IMR-90 (cell line): ENCODE measurements around the gene OR51E2. TPM values are rescaled to one million over a fixed set of nuclear protein-coding genes. Genes with fewer than 3 reads are reported as not detected.

ENCODE experiments used
- ATAC-seq: fragments of 200-7000 bp; cut with Tn5 transposase; 2 replicates; pipeline ENCODE4 v1.9.1; 2020; ENCODE audit warnings: low read depth, mild to moderate bottlenecking, moderate library complexity
- BruUV-seq: library from RNA; stranded (reverse); fragments of 400-500 nt; replicated peaks from 2 replicates; lab custom pipeline; 2021; lab: Mats Ljungman, UMichigan
- CTCF ChIA-PET: fragments of 300-600 bp; formaldehyde crosslinking; extraction: SDS; loops from one replicate; lab custom pipeline; 2021; ENCODE audit warnings: antibody characterized with exemption; lab: Yijun Ruan, JAX
- POLR2A ChIA-PET: fragments of 300-600 bp; sonication (Branson Sonifier 250); formaldehyde crosslinking; loops from one replicate; lab custom pipeline; 2022; ENCODE audit warnings: antibody characterized with exemption; ENCODE audit not compliant: unreplicated experiment; lab: Charles Lee
- DNase-seq: peaks from one replicate; pipeline ENCODE4 v3.0.0; 2013
- H2AFZ ChIP-seq: replicated peaks from 2 replicates; pipeline ENCODE3; 2013; ENCODE audit warnings: low read length, mild to moderate bottlenecking; ENCODE audit not compliant: poor library complexity
- H2AK5ac ChIP-seq: 2 replicates; pipeline ENCODE4 v1.6.1; 2013; ENCODE audit warnings: low read depth, low read length, inconsistent platforms
- H2AK9ac ChIP-seq: replicated peaks from 2 replicates; pipeline ENCODE3; 2013; ENCODE audit warnings: mild to moderate bottlenecking, low read depth, low read length, moderate library complexity; ENCODE audit not compliant: poor library complexity
- H2BK120ac ChIP-seq: 2 replicates; pipeline ENCODE4 v1.6.1; 2013; ENCODE audit warnings: low read depth, low read length, inconsistent platforms
- H2BK15ac ChIP-seq: 3 replicates; pipeline ENCODE4 v1.6.1; 2013; ENCODE audit warnings: low read depth, low read length, inconsistent platforms
- H2BK20ac ChIP-seq: 2 replicates; pipeline ENCODE4 v1.6.1; 2013; ENCODE audit warnings: low read depth, mild to moderate bottlenecking, inconsistent platforms, low read length, moderate library complexity
- H2BK5ac ChIP-seq: 2 replicates; pipeline ENCODE4 v1.6.1; 2013; ENCODE audit warnings: mild to moderate bottlenecking, low read depth, low read length, inconsistent platforms; ENCODE audit not compliant: poor library complexity, severe bottlenecking
- H3K14ac ChIP-seq: replicated peaks from 2 replicates; pipeline ENCODE4 v1.6.1; 2013; ENCODE audit warnings: low read depth, low read length, inconsistent platforms
- H3K18ac ChIP-seq: 2 replicates; pipeline ENCODE4 v1.6.1; 2013; ENCODE audit warnings: low read depth, low read length, control low read depth
- H3K23ac ChIP-seq: 2 replicates; pipeline ENCODE4 v1.6.1; 2013; ENCODE audit warnings: low read depth, low read length, inconsistent platforms
- H3K27ac ChIP-seq: 2 replicates; pipeline ENCODE4 v1.5.1; 2013; ENCODE audit warnings: mild to moderate bottlenecking, control low read depth, low read length; ENCODE audit not compliant: insufficient read depth
- H3K27me3 ChIP-seq: 2 replicates; pipeline ENCODE4 v1.6.1; 2013; ENCODE audit warnings: low read length; ENCODE audit not compliant: control insufficient read depth, insufficient read depth
- H3K36me3 ChIP-seq: 2 replicates; pipeline ENCODE4 v1.6.1; 2013; ENCODE audit warnings: low read length, mixed read lengths; ENCODE audit not compliant: control insufficient read depth, insufficient read depth
- H3K4ac ChIP-seq: 2 replicates; pipeline ENCODE4 v1.6.1; 2013; ENCODE audit warnings: low read depth, low read length, inconsistent platforms
- H3K4me1 ChIP-seq: 2 replicates; pipeline ENCODE4 v1.6.1; 2013; ENCODE audit warnings: low read length, mixed read lengths; ENCODE audit not compliant: control insufficient read depth, insufficient read depth
- H3K4me2 ChIP-seq: 2 replicates; pipeline ENCODE4 v1.6.1; 2013; ENCODE audit warnings: low read depth, mild to moderate bottlenecking, control low read depth, low read length, moderate library complexity
- H3K4me3 ChIP-seq: 2 replicates; pipeline ENCODE4 v1.5.1; 2013; ENCODE audit warnings: low read depth, mild to moderate bottlenecking, control low read depth, low read length, moderate library complexity; ENCODE audit not compliant: insufficient read depth
- H3K56ac ChIP-seq: 2 replicates; pipeline ENCODE4 v1.6.1; 2013; ENCODE audit warnings: low read length, inconsistent platforms; ENCODE audit not compliant: insufficient read depth; ENCODE audit errors: extremely low read depth
- H3K79me1 ChIP-seq, 2 experiments: 2 replicates each; pipeline ENCODE4 v1.6.1; 2013; ENCODE audit warnings: low read length in 2 of 2, inconsistent platforms in 1 of 2, low read depth in 1 of 2
- H3K9ac ChIP-seq: 2 replicates; pipeline ENCODE4 v1.6.1; 2013; ENCODE audit warnings: low read depth, low read length, control low read depth
- H3K9me1 ChIP-seq: 2 replicates; pipeline ENCODE4 v1.6.1; 2013; ENCODE audit warnings: low read length, inconsistent platforms; ENCODE audit not compliant: insufficient read depth
- H3K9me3 ChIP-seq: 2 replicates; pipeline ENCODE4 v1.6.1; 2013; ENCODE audit warnings: low read length; ENCODE audit not compliant: control insufficient read depth, insufficient read depth
- H4K20me1 ChIP-seq: 2 replicates; pipeline ENCODE4 v1.6.1; 2013; ENCODE audit warnings: low read length, inconsistent platforms; ENCODE audit not compliant: insufficient read depth
- H4K5ac ChIP-seq: 2 replicates; pipeline ENCODE4 v1.6.1; 2013; ENCODE audit warnings: mild to moderate bottlenecking, low read depth, low read length, control low read depth
- H4K8ac ChIP-seq, 2 experiments: 2 replicates each; pipeline ENCODE4 v1.6.1; 2013; ENCODE audit warnings: low read depth in 2 of 2, low read length in 2 of 2, control low read depth in 1 of 2, inconsistent platforms in 1 of 2
- H4K91ac ChIP-seq: 2 replicates; pipeline ENCODE4 v1.6.1; 2013; ENCODE audit warnings: low read depth, low read length, inconsistent platforms; ENCODE audit not compliant: insufficient read depth
- BHLHE40 ChIP-seq: fragments of 150-350 bp; IDR thresholded peaks from 2 replicates; pipeline ENCODE4 v1.6.1; 2016; ENCODE audit warnings: mild to moderate bottlenecking, low read depth, low read length
- CHD1 ChIP-seq: IDR thresholded peaks from 2 replicates; pipeline ENCODE4 v1.6.1; 2012; ENCODE audit warnings: low read depth, low read length, improper control_type of control experiment
- CTCF ChIP-seq: conservative IDR thresholded peaks from 2 replicates; pipeline ENCODE4 v1.5.1; 2012; ENCODE audit warnings: mild to moderate bottlenecking, low read depth, low read length, improper control_type of control experiment
- FOS ChIP-seq: fragments of 150-350 bp; IDR thresholded peaks from 2 replicates; pipeline ENCODE4 v1.6.1; 2016; ENCODE audit warnings: low read depth, low read length
- MAFK ChIP-seq: IDR thresholded peaks from 2 replicates; pipeline ENCODE4 v1.6.1; 2012; ENCODE audit warnings: low read depth, low read length, improper control_type of control experiment
- MXI1 ChIP-seq: IDR thresholded peaks from 2 replicates; pipeline ENCODE4 v1.6.1; 2012; ENCODE audit warnings: low read depth, mild to moderate bottlenecking, low read length, moderate library complexity, borderline replicate concordance
- NFE2L2 ChIP-seq: fragments of 150-350 bp; IDR thresholded peaks from 2 replicates; pipeline ENCODE4 v1.6.1; 2016; ENCODE audit warnings: low read depth, mild to moderate bottlenecking, low read length
- POLR2A ChIP-seq: IDR thresholded peaks from 2 replicates; pipeline ENCODE4 v1.6.1; 2012; ENCODE audit warnings: mild to moderate bottlenecking, low read depth, low read length
- RAD21 ChIP-seq: IDR thresholded peaks from 2 replicates; pipeline ENCODE4 v1.6.1; 2012; ENCODE audit warnings: low read length, improper control_type of control experiment
- RCOR1 ChIP-seq: IDR thresholded peaks from 2 replicates; pipeline ENCODE4 v1.6.1; 2012; ENCODE audit warnings: mild to moderate bottlenecking, low read length, improper control_type of control experiment; ENCODE audit not compliant: insufficient replicate concordance
- RFX5 ChIP-seq: IDR thresholded peaks from 2 replicates; pipeline ENCODE4 v1.8.0; 2012; ENCODE audit warnings: low read depth, mild to moderate bottlenecking, low read length, moderate library complexity
- SMC3 ChIP-seq: fragments of 150-350 bp; IDR thresholded peaks from 2 replicates; pipeline ENCODE4 v1.6.1; 2016; ENCODE audit warnings: low read depth, mild to moderate bottlenecking, antibody characterized with exemption, low read length, moderate library complexity
- USF2 ChIP-seq: fragments of 150-350 bp; IDR thresholded peaks from 2 replicates; pipeline ENCODE4 v1.6.1; 2017; ENCODE audit warnings: mild to moderate bottlenecking, antibody characterized with exemption, low read length, low read depth
- WGBS, 2 experiments: methylation state at CpG; one replicate each; pipeline versions ENCODE4 v1.1.5 to v1.1.7; 2013; ENCODE audit warnings: missing lambda C conversion rate in 2 of 2; ENCODE audit not compliant: insufficient read length in 1 of 2; ENCODE audit errors: extremely low coverage in 2 of 2; 5-methylcytosine and 5-hydroxymethylcytosine counted together
- dilution Hi-C: fragments of 300-500 bp; cut with HindIII; formaldehyde crosslinking; loops from one replicate; pipeline ENCODE4 v1.14.3; 2018; ENCODE audit warnings: low sequenced_read_pairs; ENCODE audit not compliant: unreplicated experiment
- in situ Hi-C: fragments of 300-500 bp; cut with MboI; formaldehyde crosslinking; loops from 3 replicates; pipeline ENCODE4 v1.14.3; 2019; ENCODE audit warnings: low sequenced_read_pairs, inconsistent platforms, mixed read lengths
- intact Hi-C: fragments of 100-400 bp; cut with micrococcal nuclease; formaldehyde crosslinking; loops from 2 replicates; pipeline ENCODE4 v1.10.0; 2022
- polyA plus RNA-seq, 3 experiments: library from polyadenylated mRNA; depleted of rRNA; stranded (reverse); fragments of >200 nt; gene quantifications; 2 replicates each; pipeline ENCODE4 v1.2.3, GENCODE V29; 2012; ENCODE audit warnings: low replicate concordance in 1 of 3
- total RNA-seq: library from RNA; depleted of rRNA; stranded (reverse); fragments of >200 nt; gene quantifications from 2 replicates; pipeline ENCODE4 v1.2.3, GENCODE V29; 2012

Gene OR51E2
- total and polyA plus RNA-seq, 2 of the 4 experiments (the other 2 are of a cell fraction) = 0.72 to 1.3 TPM

GRCh38 chr11:4704790-4705334 is 7.2 kb upstream of the OR51E2 start:
- no peak for TF ChIP-seq RAD21
- no peak for TF ChIP-seq SMC3
- TF ChIP-seq BHLHE40 = no peak
- no peak for TF ChIP-seq MXI1
- TF ChIP-seq FOS = no peak
- no peak for TF ChIP-seq POLR2A
- TF ChIP-seq USF2 = no peak
- TF ChIP-seq MAFK = no peak
- no peak for TF ChIP-seq RCOR1
- no peak for TF ChIP-seq CHD1
- no peak for TF ChIP-seq RFX5
- no peak for TF ChIP-seq NFE2L2
- TF ChIP-seq CTCF = no peak
- Histone ChIP-seq H3K4me1 (no peaks in the 10 kb centered on the region), H3K4me3 (no peak overlapping the region), H3K14ac (no peak overlapping the region), H2BK5ac (no peak overlapping the region), H2AK5ac (no peak overlapping the region), H3K56ac (no peak overlapping the region), H3K4me2 (no peak overlapping the region), H3K79me1 (no peaks in the 10 kb centered on the region), H3K9ac (no peak overlapping the region), H4K5ac (no peak overlapping the region), H2BK120ac (no peak overlapping the region), H4K20me1 (no peaks in the 10 kb centered on the region), H2BK15ac (no peak overlapping the region), H3K27me3 (no peaks in the 10 kb centered on the region), H3K9me1 (no peaks in the 10 kb centered on the region), H3K27ac (no peak overlapping the region), H2AK9ac (no peak overlapping the region), H2AFZ (no peak overlapping the region), H3K18ac (no peak overlapping the region), H4K91ac (no peak overlapping the region), H2BK20ac (no peak overlapping the region), H3K36me3 (no peaks in the 10 kb centered on the region), H3K4ac (no peak overlapping the region), H4K8ac (no peak overlapping the region), H3K23ac (no peak overlapping the region), H3K9me3 (no peaks in the 10 kb centered on the region)
- ATAC-seq (no peak), DNase-seq (no peak)
- BruUV-seq = no TSS peak
- in situ Hi-C loops = no loop called here
- dilution Hi-C loops = no loop called here
- POLR2A ChIA-PET = no interaction called here
- intact Hi-C loops = no loop called here
- no CpG with 5 or more reads among the region's 8 CpGs for WGBS, 2 experiments
- CTCF ChIA-PET = no interaction called here
